ENCODE results near the gene NDUFB11.

The NDUFB11 gene

GRCh38 chrX:47144626-47145394 lies at the start of gene NDUFB11, which contains the start of gene RBM10:
NDUFB11 (minus strand) TSS chrX:47144702; CDS start chrX:47144679, 23 bp downstream.
RBM10 (plus strand) TSS chrX:47145221; CDS start chrX:47147482, 2,261 bp downstream.
- Histone ChIP-seq H3K27me3 (replicated peaks) (no peaks in the 10 kb centered on the region), H3K27ac (peak within 1 kb of the TSS; percentile 72), H3K4me3 (ENCODE audit: low read depth, low read length) (peak within 1 kb of the TSS; percentile 77), H3K36me3 (replicated peaks) (peaks cover 4% of the 10 kb centered on the region)
- DNase-seq, result peak; percentile 94
- in situ Hi-C loops (cut with HindIII; ENCODE audit: low pct_ligation_motif_present, low sequenced_read_pairs), result no loop called here
- peak; percentile 72 for TF ChIP-seq CTCF (IDR thresholded peaks at IDR 0.05; ENCODE audit: low read depth, low read length, missing control alignments)

- peak within 1 kb of the TSS; percentile 87 for H3K27ac ChIP-seq
- peak; percentile 97 for DNase-seq
Observed at GRCh38 chrX:47193475-47194193, 49.1 kb upstream of the NDUFB11 start, which contains the start of gene UBA1. UBA1 (plus strand) TSS chrX:47193829; CDS start chrX:47198803, 4,974 bp downstream.

GRCh38 chrX:47191806-47192401 lies 47.4 kb upstream of the NDUFB11 start:
- no peak for DNase-seq
- in situ Hi-C loops (cut with HindIII; ENCODE audit: low pct_ligation_motif_present, low sequenced_read_pairs), result no loop called here
- Histone ChIP-seq H3K27me3 (replicated peaks) (no peaks in the 10 kb centered on the region), H3K36me3 (replicated peaks) (peaks cover 3% of the 10 kb centered on the region), H3K27ac (no peak overlapping the region), H3K4me3 (ENCODE audit: low read depth, low read length) (peak overlapping the region; percentile 64)
- TF ChIP-seq CTCF (IDR thresholded peaks at IDR 0.05; ENCODE audit: low read depth, low read length, missing control alignments), result no peak

More at GRCh38 chrX:47193475-47194193, 49.1 kb upstream of the NDUFB11 start, which contains the start of gene UBA1:
- Histone ChIP-seq H3K36me3 (replicated peaks) (peaks cover 15% of the 10 kb centered on the region), H3K27me3 (replicated peaks) (no peaks in the 10 kb centered on the region), H3K4me3 (ENCODE audit: low read depth, low read length) (peak within 1 kb of the TSS; percentile 91)
- peak; percentile 85 for TF ChIP-seq CTCF (IDR thresholded peaks at IDR 0.05; ENCODE audit: low read depth, low read length, missing control alignments)
- in situ Hi-C loops (cut with HindIII; ENCODE audit: low pct_ligation_motif_present, low sequenced_read_pairs), result no loop called here

- Histone ChIP-seq H3K27ac (no peak overlapping the region), H3K36me3 (replicated peaks) (peaks cover 3% of the 10 kb centered on the region), H3K4me3 (ENCODE audit: low read depth, low read length) (peak overlapping the region; percentile 64), H3K27me3 (replicated peaks) (no peaks in the 10 kb centered on the region)
- no peak for TF ChIP-seq CTCF (IDR thresholded peaks at IDR 0.05; ENCODE audit: low read depth, low read length, missing control alignments)
- DNase-seq, result no peak
- in situ Hi-C loops (cut with HindIII; ENCODE audit: low pct_ligation_motif_present, low sequenced_read_pairs), result no loop called here
Observed at GRCh38 chrX:47191331-47191730, 46.8 kb upstream of the NDUFB11 start.

- peak; percentile 82 for DNase-seq
- Histone ChIP-seq H3K27me3 (replicated peaks) (no peaks in the 10 kb centered on the region), H3K36me3 (replicated peaks) (no peaks in the 10 kb centered on the region), H3K27ac (no peak overlapping the region), H3K4me3 (ENCODE audit: low read depth, low read length) (peak overlapping the region; percentile 64)
- in situ Hi-C loops (cut with HindIII; ENCODE audit: low pct_ligation_motif_present, low sequenced_read_pairs), result no loop called here
- no peak for TF ChIP-seq CTCF (IDR thresholded peaks at IDR 0.05; ENCODE audit: low read depth, low read length, missing control alignments)
Observed at GRCh38 chrX:47190445-47191269, 46.2 kb upstream of the NDUFB11 start.

Data from brain microvascular endothelial cell (primary cell).